ENCODE data around the gene ZFAND4.
A peak's percentile ranks its signal among the peaks of the same experiment; 100 is the strongest.
"Not testable (repeated sequence)": the region's sequence is repeated elsewhere in the genome, so short reads cannot be mapped to it uniquely, and the experiment has no call there.

Gene ZFAND4

DNA sequence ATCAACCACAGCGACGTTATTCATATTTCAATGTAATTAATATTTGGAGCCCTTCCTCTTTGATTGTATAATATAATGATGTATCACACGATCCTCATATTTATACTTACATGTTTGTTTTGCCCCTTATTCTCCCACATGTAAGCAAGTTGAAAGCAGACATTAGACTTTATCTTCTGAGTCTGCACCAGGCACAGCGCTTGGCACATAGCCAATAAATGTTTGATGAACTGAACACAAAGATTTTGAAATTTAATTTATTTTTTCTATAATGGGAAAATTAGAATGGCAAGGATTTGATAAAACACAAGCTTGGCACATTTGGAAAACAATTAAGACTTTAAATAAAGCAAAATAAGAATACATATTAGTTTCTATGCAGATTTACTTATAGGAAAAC lies 31.6 kb downstream of the ZFAND4 start:
- no peak for DNase-seq (ENCODE audit: low spot score)

DNA sequence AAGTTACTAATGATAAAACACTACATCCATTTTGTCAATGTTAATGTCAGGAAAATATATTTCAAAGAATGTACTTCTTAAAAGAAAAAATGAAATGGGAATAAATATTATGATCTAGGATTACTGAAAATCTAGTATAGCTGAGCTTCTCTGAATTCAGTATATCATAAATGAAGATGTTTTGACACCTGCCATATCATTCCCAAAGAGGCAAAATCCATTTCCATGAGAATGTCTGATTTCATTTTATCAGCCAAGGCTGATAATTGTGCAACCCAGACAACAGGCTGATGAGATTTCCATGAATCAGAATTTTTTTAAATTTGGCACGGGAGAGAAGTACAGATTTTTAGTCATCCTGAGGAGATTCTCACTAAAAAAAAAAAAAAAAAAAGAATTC lies 32.5 kb downstream of the ZFAND4 start:
- DNase-seq (ENCODE audit: low spot score), result no peak

DNA sequence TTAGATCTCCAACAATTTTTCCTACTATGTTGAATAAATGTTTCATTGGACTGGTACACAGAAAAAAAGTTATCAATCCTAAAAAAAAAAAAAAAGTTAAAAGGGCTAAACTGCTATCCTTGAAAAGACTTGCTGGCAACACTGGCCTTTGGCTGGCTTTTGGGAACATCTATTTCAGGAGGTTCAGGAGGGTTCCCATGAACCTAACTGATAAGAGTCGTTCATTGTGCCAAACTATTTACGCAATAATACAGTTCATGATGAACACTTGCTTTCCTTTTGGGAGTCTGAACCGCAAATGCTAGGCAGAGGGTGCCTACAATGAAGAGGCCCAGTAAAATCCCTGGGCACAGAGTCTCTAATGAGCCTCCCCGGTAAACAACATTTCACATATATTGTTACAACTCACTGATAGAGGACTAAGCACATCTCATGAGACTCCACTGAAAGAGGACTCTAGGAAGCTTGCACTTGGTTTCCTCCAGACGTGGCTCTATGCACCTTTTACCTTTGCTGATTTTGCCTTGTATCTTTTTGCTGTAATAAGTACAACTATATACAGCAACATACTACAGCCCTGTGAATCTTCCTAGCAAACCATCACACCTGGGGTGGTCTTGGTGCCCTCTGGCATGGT lies 45.0 kb downstream of the ZFAND4 start:
- DNase-seq (ENCODE audit: low spot score), result no peak

DNA sequence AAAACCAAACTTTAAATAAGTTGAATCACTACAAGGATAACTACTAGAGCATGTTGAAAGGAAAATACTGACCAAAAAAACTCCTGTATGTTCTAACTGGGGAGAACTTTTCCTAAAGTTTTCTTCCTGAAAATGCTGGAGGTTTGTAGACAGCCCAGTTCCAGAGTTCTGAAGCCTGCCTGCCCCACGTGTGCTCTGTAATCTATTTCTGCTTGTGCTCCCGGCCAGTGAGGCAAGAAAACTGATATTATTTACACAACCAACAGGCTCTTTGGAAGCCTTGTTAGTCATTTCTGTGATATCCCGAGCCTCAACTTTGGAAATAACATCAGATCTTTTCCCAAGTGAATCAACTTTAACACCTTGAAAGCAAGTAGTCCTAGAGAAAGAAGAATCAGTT lies 46.7 kb downstream of the ZFAND4 start:
- no peak for DNase-seq (ENCODE audit: low spot score)

DNA sequence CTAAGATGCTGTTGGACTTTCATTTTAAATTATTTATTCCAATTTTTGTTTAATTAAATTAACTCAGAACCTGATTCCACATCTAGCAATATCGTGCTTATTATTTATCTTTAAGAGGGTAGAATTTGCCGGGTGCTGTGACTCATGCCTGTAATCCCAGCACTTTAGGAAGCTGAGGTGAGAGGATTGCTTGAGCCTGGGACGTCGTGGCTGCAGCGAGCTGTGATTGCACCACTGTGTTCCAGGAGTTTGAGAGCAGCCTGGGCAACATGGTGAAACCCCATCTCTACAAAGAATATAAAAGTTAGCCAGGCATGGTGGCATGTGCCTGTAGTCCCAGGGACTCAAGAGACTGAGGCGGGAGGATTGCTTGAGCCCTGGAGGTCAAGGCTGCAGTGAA lies 47.8 kb downstream of the ZFAND4 start:
- DNase-seq (ENCODE audit: low spot score), result no peak

DNA sequence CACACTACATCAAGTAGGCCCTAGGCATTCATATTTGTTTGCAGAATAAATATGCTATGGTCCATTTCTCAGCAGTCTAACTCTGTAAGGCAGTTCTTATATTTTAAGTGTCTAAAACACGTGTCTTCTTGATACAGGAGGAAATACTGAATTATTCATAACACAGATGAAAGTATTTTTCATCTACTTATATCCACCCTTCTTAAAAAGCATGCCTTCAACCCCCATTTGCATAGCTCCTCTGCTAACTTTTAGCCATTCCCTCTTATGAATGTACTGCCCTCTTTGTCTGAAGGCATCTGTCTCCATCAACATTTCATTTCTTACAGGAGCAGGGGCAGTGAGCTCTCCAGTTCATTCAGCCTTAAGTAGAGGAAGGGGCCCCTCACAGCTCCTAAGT lies 57.7 kb downstream of the ZFAND4 start:
- DNase-seq (ENCODE audit: low spot score), result no peak

DNA sequence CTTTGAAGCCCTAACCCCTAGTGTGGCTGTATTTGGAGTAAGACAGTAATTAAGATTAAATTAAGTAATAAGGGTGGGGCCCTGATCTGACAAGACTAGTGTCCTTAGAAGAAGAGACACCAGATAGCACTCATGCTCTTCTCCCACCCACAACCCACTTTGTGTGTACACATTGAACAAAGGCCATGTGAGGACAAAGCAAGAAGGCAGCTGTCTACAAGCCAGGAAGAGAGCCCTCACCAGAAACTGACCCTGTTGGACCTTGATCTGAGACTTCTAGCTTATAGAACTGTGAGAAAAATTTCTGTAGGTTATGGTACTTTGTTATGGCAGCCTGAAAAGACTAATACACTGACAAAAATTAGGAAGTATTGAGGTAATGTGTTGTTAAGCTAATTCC lies 59.8 kb downstream of the ZFAND4 start:
- DNase-seq (ENCODE audit: low spot score), result no peak

DNA sequence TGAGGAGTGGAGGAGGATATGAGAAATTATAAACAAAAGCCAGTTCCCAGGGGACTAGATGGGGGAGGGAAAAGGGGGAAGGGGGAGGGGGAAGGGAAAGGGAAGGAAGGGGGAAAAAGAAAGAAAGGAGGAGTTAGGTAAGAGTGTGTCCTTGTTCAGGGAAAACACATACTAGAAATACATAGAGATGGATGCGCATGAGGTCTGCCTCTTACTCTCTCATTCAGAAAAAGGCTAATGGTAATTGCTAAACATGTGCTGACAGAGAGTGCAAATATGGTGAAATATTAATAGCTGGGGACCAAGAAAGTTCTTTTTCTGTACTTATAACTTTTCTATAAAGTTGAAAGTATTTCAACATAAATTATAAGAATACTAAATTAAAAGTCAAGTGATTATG lies 64.5 kb downstream of the ZFAND4 start:
- no peak for DNase-seq (ENCODE audit: low spot score)

DNA sequence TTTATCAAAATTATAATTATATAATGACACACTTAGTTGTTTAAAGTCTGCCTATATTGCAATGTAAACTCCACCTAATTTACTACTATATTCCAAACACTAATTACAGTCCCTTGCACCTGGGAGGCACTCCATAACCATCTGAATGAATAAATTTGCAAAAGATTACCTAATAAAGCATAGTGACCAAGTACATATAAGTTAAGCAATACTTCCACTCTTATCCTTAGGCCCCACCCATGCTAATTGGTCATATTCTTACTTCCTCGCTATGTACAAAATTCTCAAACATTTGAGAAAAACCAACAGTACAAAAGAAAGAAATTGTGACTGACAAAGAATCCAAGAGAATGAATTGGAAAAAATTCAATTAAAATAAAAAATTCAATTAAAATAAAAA lies 65.3 kb downstream of the ZFAND4 start:
- no peak for DNase-seq (ENCODE audit: low spot score)

DNA sequence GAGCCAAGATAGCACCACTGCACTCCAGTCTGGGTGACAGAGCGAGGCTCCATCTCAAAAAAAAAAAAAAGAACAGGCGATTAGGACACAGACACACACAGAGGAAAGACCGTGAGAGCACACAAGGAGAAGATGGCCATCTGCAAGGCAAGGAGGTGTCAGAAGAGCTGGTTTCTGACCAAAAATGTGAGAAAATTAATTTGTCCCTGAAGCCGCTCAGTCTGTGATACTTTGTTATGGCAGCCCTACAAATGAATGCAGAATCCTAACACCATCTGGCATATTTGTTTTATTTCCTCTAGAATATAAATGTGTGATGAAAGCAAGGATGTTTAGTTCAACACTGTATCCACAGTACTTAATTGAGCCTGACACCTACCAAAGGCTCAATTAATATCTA lies 69.7 kb downstream of the ZFAND4 start:
- DNase-seq (ENCODE audit: low spot score), result no peak

DNA sequence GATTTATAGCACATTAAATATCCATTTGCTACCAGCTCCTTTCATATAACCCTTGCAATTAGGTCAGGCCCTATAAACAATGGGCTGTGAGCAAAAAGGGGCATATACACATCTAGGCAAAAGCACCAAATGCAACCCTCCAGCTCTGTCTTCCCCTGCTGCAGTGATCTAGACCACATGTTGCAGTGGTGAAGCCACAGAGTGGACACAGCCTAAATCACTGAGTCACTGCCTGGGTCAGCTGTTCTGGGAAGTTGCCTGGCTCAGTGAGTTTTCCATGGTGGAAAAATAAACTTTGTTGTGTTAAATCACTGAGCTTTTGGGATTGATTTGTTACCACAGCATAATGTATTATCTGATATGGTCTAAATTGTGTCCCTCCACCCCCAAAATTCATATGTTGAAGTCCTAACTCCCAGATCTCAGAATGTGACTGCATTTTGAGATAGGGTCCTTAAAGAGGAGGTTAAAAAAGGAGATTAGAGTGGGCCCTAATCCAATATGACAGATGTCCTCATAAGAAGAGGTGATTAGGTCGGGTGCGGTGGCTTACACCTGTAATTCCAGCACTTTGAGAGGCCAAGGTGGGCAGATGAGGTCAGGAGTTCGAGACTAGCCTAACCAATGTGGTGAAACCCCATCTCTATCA lies 70.4 kb downstream of the ZFAND4 start:
- no peak for DNase-seq (ENCODE audit: low spot score)

DNA sequence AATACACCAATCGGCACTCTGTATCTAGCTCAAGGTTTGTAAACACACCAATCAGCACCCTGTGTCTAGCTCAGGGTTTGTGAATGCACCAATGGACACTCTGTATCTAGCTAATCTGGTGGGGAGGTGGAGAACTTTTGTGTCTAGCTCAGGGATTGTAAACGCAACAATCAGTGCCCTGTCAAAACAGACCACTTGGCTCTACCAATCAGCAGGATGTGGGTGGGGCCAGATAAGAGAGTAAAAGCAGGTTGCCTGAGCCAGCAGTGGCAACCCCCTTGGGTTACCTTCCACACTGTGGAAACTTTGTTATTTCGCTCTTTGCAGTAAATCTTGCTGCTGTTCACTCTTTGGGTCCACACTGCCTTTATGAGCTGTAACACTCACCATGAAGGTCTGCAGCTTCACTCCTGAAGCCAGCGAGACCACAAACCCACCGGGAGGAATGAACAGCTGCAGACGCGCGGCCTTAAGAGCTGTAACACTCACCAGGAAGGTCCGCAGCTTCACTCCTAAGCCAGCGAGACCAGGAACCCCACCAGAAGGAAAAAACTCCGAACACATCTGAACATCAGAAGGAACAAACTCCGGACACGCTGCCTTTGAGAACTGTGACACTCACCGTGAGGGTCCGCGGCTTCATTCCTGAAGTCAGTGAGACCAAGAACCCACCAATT lies 71.2 kb downstream of the ZFAND4 start:
- DNase-seq (ENCODE audit: low spot score), result not testable (repeated sequence)

DNA sequence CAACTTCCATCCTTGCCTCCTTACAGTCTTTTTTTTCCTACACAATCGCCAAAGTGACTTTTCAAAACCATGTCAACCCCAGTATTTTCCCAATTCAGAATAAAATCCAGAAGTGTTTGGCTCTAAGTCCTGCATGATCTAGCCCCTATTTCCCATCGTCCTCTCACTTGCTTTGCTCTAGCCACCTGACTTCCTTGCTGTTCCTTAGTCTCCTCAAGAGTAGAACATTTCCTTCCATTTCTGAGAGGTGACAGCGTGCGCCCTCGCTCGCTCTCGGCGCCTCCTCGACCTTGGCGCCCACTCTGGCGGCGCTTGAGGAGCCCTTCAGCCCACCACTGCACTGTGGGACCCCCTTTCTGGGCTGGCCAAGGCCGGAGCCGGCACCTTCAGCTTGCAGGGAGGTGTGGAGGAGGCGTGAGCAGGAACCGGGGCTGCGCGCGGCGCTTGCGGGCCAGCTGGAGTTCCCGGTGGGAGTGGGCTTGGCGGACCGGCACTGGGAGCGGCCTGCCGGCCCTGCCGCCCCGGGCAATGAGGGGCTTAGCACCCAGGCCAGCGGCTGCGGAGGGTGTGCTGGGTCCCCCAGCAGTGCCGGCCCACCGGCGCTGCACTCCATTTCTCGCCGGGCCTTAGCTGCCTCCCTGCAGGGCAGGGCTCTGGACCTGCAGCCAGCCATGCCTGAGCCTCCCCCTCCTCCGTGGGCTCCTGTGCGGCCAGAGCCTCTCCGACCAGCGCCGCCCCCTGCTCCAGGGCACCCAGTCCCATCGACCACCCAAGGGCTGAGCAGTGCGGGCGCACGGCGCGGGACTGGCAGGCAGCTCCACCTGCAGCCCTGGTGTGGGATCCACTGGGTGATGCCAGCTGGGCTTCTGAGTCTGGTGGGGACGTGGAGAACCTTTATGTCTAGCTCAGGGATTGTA lies 72.0 kb downstream of the ZFAND4 start:
- DNase-seq (ENCODE audit: low spot score), result peak; percentile 9

DNA sequence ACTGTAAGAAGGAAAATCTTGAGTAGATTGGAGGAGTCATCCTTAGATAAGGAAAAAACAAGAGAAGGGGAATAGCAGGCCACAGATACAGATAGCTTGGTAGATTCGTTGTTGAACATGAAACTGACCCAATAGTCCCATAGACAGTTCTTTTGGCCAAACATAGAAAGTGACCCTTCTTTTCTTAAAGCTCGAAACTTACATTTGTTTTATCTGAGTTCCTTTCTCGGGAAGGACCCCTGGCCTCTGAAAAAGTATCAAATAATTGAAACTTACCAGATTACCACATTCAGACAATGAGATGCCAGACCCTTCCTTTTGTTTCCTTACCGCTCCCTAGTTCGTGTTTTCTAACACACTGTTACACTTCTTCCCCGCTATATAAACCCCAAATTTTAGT lies 72.9 kb downstream of the ZFAND4 start:
- no peak for DNase-seq (ENCODE audit: low spot score)

DNA sequence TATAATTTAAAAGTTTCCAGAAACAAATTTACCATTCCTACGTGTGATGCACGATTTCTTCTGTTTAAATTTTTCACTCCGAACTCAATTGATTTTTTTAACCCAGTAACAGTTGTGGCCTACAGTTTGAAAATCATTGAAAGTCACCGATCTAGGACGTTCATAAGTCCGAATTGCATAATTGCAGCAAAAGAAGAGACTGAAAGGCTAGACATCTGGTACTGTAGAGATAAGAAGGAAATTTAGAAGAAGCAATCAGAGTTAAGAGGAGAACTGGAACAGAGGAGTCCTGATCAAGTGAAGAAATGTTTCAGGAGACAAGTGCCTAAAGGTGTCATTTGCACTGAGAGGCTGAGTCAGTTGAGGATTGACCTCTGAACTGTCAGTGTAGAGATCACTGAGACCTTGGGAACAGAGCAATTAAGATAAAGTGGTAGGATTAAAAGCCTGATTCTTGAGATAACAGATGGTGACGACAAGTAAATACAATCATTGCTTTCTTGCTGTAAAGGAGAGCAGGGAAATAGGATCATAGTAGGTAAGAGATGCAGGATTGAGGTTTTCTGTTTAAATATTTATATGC lies 73.5 kb downstream of the ZFAND4 start:
- no peak for DNase-seq (ENCODE audit: low spot score)

DNA sequence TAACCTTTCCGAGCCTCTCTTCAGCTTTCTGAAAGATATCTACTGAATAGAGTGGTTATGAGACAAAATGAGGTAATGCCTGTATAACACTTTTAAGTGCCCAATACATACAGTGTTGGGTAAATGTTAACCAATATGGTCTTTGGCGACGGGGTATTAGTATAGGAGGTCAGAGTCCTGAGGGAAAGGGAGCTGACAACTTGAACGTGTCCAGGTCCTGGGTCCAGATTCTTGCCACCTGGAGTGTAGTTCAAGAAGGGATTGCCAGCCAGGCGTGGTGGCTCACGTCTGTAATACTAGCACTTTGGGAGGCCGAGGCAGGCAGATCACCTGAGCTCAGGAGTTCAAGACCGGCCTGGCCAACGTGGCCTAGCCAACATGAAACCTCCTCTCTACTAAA lies 76.0 kb downstream of the ZFAND4 start:
- DNase-seq (ENCODE audit: low spot score), result no peak

DNA sequence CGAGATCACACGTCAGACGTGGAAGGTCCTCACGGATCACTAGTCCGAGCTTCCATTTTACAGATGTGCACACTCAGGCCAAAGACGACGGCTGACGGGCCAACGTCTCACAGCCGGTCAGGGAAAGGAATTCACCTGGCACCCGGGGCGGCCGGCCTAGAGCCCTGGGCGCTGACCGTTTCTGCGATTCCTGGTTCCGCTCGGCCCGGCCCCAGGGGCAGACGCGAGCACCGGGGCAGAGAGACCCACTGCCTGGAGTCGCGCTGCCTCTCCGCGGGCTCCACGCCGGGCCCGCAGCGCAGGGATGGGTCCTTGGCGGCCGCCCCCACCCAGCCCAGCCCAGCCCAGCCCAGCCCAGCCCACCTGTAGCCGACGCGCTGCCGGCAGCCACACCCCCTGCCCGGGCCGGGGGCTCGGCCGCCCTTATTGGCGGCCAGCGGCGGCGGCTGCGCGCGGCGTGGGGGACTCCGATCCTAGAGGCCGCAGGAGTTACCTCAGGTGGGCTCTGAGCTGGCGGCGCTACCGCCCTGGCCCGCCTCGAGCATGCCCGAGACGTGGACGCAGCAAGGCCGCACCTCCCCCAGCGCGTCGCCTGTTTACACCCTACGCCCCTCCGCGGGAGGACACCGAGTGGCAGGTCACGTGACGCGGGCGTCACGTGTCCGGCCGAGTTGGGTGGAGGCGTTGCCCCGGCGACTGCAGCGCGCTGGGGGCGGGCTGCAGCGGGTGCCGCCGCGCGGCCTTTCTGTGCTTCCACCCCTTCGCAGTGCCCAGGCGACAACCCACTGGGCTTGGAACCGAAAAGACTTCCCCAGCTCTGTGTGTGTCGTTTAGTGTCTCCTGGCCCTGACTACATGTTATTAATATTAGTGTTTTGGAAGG lies 78.1 kb downstream of the ZFAND4 start:
- peak; percentile 64 for DNase-seq (ENCODE audit: low spot score)

DNA sequence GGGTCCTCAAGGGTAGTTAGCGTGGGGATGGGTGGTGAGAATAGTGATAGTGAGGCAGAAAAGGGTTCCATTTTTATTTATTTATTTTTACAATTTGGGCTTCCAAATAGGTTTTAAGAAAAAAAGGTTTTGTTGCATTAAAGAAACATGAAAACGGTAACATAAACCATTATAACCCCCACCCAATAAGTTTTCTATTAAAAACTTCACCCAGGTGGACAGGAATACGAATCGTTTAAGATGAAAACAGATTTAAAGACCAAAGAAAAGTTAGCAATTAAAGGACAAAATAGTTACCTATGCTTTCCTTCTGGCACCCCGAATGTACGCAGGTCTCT lies 78.7 kb downstream of the ZFAND4 start:
- no peak for DNase-seq (ENCODE audit: low spot score)

DNA sequence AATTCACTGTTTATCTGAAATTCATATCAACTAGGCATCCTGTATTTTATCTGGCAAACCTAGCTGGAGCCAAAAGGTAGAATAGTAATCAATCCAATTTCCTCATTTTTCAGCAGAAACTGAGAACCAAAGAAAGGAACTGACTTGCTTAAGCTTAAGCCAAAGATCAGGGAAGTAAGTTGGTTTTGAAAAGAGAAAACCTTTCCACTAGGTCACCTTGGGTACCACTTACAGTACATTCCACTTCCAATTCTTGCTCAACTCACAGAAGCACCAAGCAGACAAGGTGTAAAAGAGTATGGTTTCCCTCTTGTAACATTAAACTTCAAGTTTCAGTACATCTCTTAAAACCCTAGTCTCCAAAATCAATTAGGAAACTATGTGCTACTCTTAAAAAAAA lies 79.6 kb downstream of the ZFAND4 start:
- DNase-seq (ENCODE audit: low spot score), result no peak

DNA sequence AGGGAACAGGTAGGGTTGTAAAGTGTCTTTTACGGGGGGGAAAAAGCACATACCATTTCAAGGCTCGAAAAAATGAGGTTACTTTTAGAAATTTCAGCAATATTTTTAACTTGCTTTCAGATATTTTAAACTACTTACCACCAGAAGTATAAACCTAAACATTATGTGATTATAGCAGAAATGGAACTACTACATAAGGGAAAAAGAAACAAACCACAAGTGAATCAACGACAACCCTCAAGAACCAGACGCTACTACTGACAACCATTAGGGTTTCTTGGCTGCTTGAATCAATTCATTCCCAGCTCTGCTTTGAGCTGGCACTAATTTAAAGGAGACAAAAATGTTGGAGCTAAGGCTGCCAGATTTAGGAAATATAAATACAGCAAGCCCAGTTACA lies 80.1 kb downstream of the ZFAND4 start:
- no peak for DNase-seq (ENCODE audit: low spot score)

DNA sequence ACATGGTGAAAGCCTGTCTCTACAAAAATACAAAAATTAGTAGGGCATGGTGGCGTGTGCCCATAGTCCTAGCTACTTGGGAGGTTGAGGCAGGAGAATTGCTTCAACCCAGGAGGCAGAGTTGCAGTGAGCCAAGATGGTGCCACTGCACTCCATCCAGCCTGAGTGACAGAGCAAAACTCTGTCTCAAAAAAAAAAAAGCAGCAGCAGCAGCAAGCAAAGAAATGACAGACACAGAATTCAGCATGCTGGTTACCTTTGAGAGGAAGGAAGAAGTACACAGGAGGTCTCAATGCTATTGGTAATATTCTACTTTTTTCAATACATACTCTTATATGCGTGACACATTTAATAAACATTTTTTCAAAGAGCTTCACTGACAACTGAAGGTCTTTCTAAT lies 81.3 kb downstream of the ZFAND4 start:
- DNase-seq (ENCODE audit: low spot score), result no peak
